ENCODE results near the gene IRX1.
A peak's percentile ranks its signal among the peaks of the same experiment; 100 is the strongest.

The IRX1 gene

DNA sequence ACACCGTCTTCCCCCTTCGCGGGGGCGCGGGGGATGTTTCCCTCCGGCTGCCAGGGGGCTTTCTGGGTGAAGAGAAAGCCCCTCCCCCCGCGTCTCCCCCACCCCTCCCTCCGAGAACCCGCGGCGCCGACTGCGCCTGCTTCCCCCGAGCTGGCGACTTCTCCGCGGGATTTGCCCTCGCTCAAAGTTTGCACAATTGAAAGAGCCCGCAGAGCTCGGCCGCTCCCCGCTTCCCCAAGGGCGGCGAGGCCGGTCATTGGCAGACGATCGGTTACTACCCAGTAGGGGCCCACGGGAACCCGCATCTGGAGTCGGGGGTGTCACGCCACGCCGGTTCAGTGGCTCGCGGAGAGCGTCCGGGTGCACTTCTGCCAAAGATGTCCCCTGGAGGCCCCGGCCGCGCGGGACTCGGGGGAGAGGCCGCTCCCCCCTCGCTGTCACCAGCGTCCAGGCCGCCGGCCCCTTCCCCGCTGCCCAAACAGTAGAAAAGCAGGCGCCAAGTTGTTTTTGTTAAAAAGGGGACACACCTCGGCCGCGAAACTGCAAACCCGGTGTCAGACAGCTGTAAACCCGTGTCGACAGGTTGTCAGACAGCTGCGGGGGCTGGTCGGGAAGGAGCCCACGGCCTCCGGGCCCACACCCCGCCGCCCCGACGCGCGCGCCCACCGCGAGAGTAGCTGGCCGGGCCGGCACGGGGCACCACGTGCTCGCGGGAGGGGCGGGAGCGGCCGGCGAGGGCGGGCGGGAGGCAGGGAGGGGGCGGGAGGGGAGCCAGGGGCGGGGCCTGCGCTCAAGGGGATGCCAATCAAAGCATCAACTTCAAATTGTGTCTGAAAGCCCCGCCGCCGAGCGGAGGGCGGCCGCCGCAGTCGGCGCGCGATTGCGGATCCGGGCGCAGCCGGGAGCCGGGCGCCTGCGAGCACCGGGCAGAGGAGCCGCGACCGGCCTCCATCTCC, at the start of gene IRX1:
Gene IRX1 (plus strand): TSS at position 827 of the 956 bp plus-strand sequence. CDS start 274 bp downstream, outside the sequence.
- DNase-seq (ENCODE audit: low read depth), result peak; percentile 40
- TF ChIP-seq, protein P1, sequence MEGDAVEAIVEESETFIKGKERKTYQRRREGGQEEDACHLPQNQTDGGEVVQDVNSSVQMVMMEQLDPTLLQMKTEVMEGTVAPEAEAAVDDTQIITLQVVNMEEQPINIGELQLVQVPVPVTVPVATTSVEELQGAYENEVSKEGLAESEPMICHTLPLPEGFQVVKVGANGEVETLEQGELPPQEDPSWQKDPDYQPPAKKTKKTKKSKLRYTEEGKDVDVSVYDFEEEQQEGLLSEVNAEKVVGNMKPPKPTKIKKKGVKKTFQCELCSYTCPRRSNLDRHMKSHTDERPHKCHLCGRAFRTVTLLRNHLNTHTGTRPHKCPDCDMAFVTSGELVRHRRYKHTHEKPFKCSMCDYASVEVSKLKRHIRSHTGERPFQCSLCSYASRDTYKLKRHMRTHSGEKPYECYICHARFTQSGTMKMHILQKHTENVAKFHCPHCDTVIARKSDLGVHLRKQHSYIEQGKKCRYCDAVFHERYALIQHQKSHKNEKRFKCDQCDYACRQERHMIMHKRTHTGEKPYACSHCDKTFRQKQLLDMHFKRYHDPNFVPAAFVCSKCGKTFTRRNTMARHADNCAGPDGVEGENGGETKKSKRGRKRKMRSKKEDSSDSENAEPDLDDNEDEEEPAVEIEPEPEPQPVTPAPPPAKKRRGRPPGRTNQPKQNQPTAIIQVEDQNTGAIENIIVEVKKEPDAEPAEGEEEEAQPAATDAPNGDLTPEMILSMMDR (conservative IDR thresholded peaks at IDR 0.05; ENCODE audit: control insufficient read depth, insufficient read depth, low read depth, low read length), result no peak
- peak within 1 kb of the TSS; percentile 50 for H3K4me3 ChIP-seq (ENCODE audit: control insufficient read depth, low read depth, low read length)

GRCh38 chr5:3546028-3546427, 49.6 kb upstream of the IRX1 start:
- TF ChIP-seq, protein P1 (conservative IDR thresholded peaks at IDR 0.05; ENCODE audit: control insufficient read depth, insufficient read depth, low read depth, low read length), result no peak
- no peak overlapping the region for H3K4me3 ChIP-seq (ENCODE audit: control insufficient read depth, low read depth, low read length)
- no peak for DNase-seq (ENCODE audit: low read depth)

- no peak for DNase-seq (ENCODE audit: low read depth)
- no peak overlapping the region for H3K4me3 ChIP-seq (ENCODE audit: control insufficient read depth, low read depth, low read length)
- TF ChIP-seq, protein P1 (conservative IDR thresholded peaks at IDR 0.05; ENCODE audit: control insufficient read depth, insufficient read depth, low read depth, low read length), result no peak
Measured at GRCh38 chr5:3564116-3564515, 31.5 kb upstream of the IRX1 start.

DNA sequence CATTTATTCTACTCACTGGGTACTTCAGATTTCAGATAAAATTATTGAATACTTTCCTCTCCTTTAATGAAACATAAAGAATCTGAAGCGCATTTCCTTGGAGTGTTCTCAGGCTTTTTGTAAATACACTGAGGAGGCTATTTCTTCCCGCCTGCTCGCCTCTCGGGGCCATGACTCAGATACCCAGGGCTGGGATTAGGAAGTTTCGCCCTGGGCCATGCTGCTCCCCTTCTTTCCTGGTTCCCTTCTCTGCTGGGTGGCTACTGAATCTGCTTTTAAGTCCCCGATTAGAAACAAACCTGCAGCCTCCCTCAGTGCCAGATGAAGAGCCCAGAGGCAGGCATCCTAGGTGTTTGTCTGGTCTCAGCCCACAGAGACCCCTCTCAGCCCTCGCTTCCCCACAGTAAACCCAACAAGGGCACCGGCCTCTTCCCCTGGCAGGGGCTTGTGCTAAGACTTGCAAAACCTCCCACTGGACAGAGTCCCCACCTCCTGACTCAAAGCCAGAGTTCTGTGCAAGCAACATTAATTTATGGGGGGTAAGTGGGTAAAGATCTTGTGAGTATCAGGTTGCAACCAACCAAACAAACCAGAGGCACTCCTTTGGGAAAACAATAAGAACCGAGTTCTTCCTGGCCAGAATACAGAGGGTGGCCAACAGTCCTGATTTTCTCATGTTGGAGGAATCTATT, 30.7 kb upstream of the IRX1 start:
- DNase-seq (ENCODE audit: low read depth), result no peak
- TF ChIP-seq, protein P1 (conservative IDR thresholded peaks at IDR 0.05; ENCODE audit: control insufficient read depth, insufficient read depth, low read depth, low read length), result no peak
- no peak overlapping the region for H3K4me3 ChIP-seq (ENCODE audit: control insufficient read depth, low read depth, low read length)

- no peak overlapping the region for H3K4me3 ChIP-seq (ENCODE audit: control insufficient read depth, low read depth, low read length)
- no peak for DNase-seq (ENCODE audit: low read depth)
- TF ChIP-seq, protein P1 (conservative IDR thresholded peaks at IDR 0.05; ENCODE audit: control insufficient read depth, insufficient read depth, low read depth, low read length), result no peak
Measured at GRCh38 chr5:3584724-3585531, 10.7 kb upstream of the IRX1 start.
